Activated CD4-positive, alpha-beta T cell treated with anti-CD3 and anti-CD28 coated beads, Interleukin-2, amount 10 ng/mL, durations not matched to agents 7 days and 5 days (primary cell): ENCODE data around the gene SAMD13. TPM values are rescaled to one million over a fixed set of nuclear protein-coding genes. Genes with fewer than 3 reads are reported as not detected.

ENCODE experiments used
- CTCF ChIA-PET: fragments of 350-600 bp; sonication (Branson Sonifier 250); formaldehyde crosslinking; loops from one replicate; lab custom pipeline; 2021; ENCODE audit warnings: antibody characterized with exemption; lab: Charles Lee
- POLR2A ChIA-PET: fragments of 350-600 bp; sonication (Branson Sonifier 250); formaldehyde crosslinking; loops from one replicate; lab custom pipeline; 2021; ENCODE audit warnings: antibody characterized with exemption; lab: Charles Lee
- DNase-seq: peaks from one replicate; pipeline ENCODE4 v3.0.0-alpha.2; 2020
- H3K27ac Mint-ChIP-seq: one replicate; pipeline ENCODE4 v1.8.0; 2021; ENCODE audit warnings: mild to moderate bottlenecking, moderate library complexity, mixed read lengths
- H3K27me3 Mint-ChIP-seq: one replicate; pipeline ENCODE4 v1.8.0; 2021; ENCODE audit warnings: mixed read lengths
- H3K36me3 Mint-ChIP-seq: one replicate; pipeline ENCODE4 v1.8.0; 2021; ENCODE audit warnings: low read depth, mixed read lengths
- H3K4me1 Mint-ChIP-seq: one replicate; pipeline ENCODE4 v1.8.0; 2021; ENCODE audit warnings: mixed read lengths
- H3K4me3 Mint-ChIP-seq: one replicate; pipeline ENCODE4 v1.8.0; 2021; ENCODE audit warnings: mild to moderate bottlenecking, moderate library complexity, mixed read lengths
- H3K9me3 Mint-ChIP-seq: one replicate; pipeline ENCODE4 v1.8.0; 2021; ENCODE audit warnings: mixed read lengths
- total RNA-seq, 2 experiments: library from RNA; stranded (reverse); gene quantifications; one replicate each; pipeline ENCODE4 v1.2.3, GENCODE V29; 2021

SAMD13 gene
- total RNA-seq, 2 experiments from 2014 or later = 0.15 to 0.23 TPM

DNA sequence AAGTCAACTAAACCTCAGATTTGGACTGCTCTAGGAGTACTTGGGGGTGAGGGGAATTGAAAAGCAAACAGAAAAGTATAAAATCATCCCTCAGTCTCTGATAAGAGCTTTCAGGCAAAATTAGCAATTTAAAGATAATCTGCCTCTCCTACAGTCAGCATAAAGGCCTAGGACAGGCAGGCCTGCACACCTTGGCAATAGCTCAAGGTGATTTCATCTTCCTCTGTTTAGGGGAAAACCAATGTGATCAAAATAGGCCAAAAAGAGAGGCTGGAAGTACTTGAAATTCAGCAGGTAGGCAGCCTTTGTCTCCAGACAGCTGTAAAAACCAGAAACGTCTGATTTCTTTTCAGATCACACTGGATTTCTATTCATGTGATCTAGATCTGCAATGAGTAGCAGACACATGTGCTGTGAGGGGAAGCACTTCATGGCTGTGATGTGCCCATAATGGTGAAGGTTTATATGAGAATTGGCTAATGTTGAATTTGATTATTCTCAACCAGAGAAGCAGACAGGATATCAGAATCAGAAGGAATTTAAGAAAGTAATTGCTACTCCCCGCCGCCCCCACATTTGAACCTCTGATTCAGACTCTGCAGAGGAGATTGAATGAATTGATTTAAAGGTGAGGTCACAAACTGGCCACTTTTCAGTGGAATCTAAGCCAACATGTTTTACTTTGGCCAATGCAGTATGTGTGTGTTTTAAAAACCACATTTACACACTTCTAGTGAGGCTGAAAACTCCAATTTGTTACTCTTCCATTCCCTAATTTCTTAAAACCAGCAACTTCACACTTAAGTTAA, 51.0 kb downstream of the SAMD13 start:
- H3K27me3 Mint-ChIP-seq = no peaks in the 10 kb centered on the region
- DNase-seq = no peak
- H3K9me3 Mint-ChIP-seq = peaks cover 2% of the 10 kb centered on the region
- no peaks in the 10 kb centered on the region for H3K4me1 Mint-ChIP-seq
- no peak overlapping the region for H3K27ac Mint-ChIP-seq
- POLR2A ChIA-PET = no interaction called here
- H3K36me3 Mint-ChIP-seq = no peaks in the 10 kb centered on the region
- CTCF ChIA-PET = interaction anchor here (1.0 kb wide), 1 partner anchor 13 kb away, joined by 3 read pairs; no protein-coding TSS in a partner anchor
- H3K4me3 Mint-ChIP-seq = no peak overlapping the region

DNA sequence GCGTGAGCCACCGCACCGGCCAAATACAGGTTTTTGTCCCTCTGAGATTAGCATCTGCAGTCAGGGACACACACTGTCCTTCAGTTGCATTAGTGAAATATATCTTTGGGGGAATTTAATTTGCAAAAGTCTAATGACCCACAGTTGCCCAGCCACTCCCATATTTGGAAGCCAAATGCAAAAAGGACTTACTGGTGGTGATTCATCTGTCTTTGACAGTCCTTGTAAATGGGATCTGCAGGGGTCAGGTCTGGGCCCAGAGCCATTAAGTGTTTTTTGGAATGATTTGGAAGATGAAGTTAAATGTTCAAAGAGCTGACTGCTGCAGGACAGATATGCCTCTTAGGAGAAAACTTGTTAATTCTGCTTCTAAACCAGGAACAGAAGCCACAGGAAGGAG, 52.2 kb downstream of the SAMD13 start:
- CTCF ChIA-PET = no interaction called here
- Mint-ChIP-seq H3K9me3 (peaks cover 2% of the 10 kb centered on the region), H3K4me1 (no peaks in the 10 kb centered on the region), H3K27me3 (no peaks in the 10 kb centered on the region), H3K36me3 (no peaks in the 10 kb centered on the region), H3K4me3 (no peak overlapping the region), H3K27ac (no peak overlapping the region)
- no peak for DNase-seq
- POLR2A ChIA-PET = no interaction called here

DNA sequence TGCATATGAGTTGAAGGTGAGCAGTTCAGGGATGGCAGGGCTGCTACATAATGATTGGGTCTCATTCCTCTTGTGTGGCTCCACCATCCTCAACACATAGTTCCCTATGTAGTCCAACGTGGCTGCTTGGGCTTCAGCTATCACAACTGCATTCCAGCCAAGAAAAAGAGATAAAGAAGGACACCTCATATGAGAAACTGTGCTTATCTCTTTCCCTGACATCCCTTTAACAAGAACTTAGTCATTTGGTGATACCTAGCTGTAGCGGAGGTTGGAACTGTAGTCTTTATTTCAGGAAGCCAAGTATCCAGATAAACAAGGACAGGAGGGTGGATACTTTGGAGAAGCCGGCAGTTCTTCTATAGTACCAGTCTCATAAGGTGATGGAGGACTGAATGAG, 54.0 kb downstream of the SAMD13 start:
- ChIA-PET CTCF (interaction anchor here (0.9 kb wide), 1 partner anchor 53 kb away, joined by 3 read pairs; no protein-coding TSS in a partner anchor), POLR2A (no interaction called here)
- no peaks in the 10 kb centered on the region for H3K27me3 Mint-ChIP-seq
- H3K4me3 Mint-ChIP-seq = no peak overlapping the region
- DNase-seq = no peak
- peaks cover 2% of the 10 kb centered on the region for H3K9me3 Mint-ChIP-seq
- H3K27ac Mint-ChIP-seq = no peak overlapping the region
- no peaks in the 10 kb centered on the region for H3K36me3 Mint-ChIP-seq
- H3K4me1 Mint-ChIP-seq = no peaks in the 10 kb centered on the region

DNA sequence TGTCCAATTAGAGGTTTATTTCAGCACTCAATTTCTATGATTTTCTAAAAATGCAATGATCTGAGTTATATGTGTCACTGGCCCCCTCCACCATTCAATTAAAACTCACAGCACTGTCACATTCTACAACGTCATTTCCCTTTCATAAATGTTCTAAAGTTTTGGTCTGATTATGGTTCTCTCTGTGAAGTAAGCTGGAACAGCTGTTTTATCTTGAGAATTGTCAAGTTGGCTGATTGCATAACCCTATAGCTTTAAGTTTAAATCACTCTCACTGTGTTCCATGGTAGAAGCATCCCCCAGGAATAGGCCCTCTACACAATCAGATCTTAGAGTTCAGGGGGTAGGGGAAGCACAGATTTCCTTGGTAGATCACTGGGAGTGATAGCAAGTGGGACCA, 55.4 kb downstream of the SAMD13 start:
- CTCF ChIA-PET = interaction anchor here (1.0 kb wide), 1 partner anchor 75 kb away, joined by 3 read pairs; no protein-coding TSS in a partner anchor

DNA sequence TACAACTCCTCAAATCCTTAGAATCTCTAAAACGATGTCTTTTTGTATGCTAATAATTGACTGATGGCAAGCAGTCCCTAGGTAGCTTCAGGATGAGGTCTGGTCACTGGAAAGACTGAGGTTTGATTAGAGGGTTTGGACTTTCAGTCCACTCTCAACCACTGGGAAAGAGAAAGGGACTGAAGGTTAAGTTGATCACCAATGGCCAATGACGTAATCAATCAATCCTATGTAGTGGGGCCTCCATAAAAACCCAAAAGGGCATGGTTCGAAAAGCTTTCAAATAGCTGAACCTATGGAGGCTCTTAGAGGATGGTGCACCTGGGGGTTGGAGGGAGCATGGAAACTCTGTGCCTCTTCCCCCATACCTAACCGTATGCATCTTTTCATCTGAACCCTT, 57.2 kb downstream of the SAMD13 start:
- Mint-ChIP-seq H3K4me1 (peaks cover 5% of the 10 kb centered on the region), H3K4me3 (no peak overlapping the region), H3K27me3 (no peaks in the 10 kb centered on the region), H3K36me3 (no peaks in the 10 kb centered on the region), H3K9me3 (peaks cover 2% of the 10 kb centered on the region), H3K27ac (no peak overlapping the region)
- ChIA-PET CTCF (interaction anchor here (0.6 kb wide), 1 partner anchor 635 kb away, joined by 3 read pairs; no protein-coding TSS in a partner anchor), POLR2A (no interaction called here)
- DNase-seq = no peak

More for the DNA sequence above, 55.4 kb downstream of the SAMD13 start:
- DNase-seq = no peak
- Mint-ChIP-seq H3K36me3 (no peaks in the 10 kb centered on the region), H3K4me1 (no peaks in the 10 kb centered on the region), H3K27me3 (no peaks in the 10 kb centered on the region), H3K4me3 (no peak overlapping the region), H3K9me3 (peaks cover 2% of the 10 kb centered on the region), H3K27ac (no peak overlapping the region)
- POLR2A ChIA-PET = no interaction called here

DNA sequence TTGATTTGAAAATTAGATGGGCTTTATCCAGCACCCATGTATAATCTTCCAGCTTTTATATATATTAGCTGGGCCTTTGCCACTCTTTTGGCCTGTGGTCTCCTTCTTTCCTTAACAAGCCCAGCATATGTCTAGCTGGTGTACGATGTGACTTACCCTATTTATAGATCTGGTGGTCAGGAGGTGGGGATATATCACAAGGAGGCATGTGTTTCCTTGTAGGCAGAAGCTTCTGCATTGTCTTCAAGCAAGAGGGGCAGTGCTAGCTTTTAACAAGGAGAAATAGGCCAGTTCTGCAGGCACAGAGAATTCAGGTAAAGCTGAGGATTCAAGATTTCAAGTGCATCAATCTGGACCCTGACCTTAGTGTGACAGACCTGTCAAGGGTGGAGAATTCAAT, 58.8 kb downstream of the SAMD13 start:
- DNase-seq = no peak
- Mint-ChIP-seq H3K9me3 (peaks cover 2% of the 10 kb centered on the region), H3K4me1 (peaks cover 5% of the 10 kb centered on the region), H3K36me3 (no peaks in the 10 kb centered on the region), H3K27me3 (no peaks in the 10 kb centered on the region), H3K27ac (no peak overlapping the region), H3K4me3 (no peak overlapping the region)
- ChIA-PET CTCF (interaction anchor here (1.0 kb wide), 1 partner anchor 73 kb away, joined by 3 read pairs; no protein-coding TSS in a partner anchor), POLR2A (no interaction called here)

DNA sequence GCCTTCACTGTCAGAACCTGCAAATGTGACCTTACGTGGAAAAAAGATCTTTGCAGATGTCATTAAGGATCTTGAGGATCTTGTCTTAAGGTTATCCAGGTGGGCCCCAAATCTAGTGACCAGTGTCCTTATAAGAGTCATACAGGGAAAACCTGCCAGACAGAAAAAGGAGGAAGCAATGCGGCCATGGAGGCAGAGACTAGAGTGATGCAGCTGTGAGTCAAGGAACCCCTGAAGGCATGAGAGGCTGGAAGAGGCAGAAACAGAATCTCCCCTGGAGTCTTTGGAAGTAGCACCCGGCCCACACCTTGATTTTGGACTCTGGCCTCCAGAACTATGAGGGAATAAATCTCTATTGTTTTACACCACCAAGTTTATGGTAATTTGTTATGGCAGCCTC, 60.3 kb downstream of the SAMD13 start:
- H3K9me3 Mint-ChIP-seq = no peaks in the 10 kb centered on the region
- H3K27ac Mint-ChIP-seq = no peak overlapping the region
- no peak overlapping the region for H3K4me3 Mint-ChIP-seq
- ChIA-PET CTCF (no interaction called here), POLR2A (no interaction called here)
- DNase-seq = no peak
- no peaks in the 10 kb centered on the region for H3K27me3 Mint-ChIP-seq
- no peaks in the 10 kb centered on the region for H3K36me3 Mint-ChIP-seq
- peaks cover 6% of the 10 kb centered on the region for H3K4me1 Mint-ChIP-seq

DNA sequence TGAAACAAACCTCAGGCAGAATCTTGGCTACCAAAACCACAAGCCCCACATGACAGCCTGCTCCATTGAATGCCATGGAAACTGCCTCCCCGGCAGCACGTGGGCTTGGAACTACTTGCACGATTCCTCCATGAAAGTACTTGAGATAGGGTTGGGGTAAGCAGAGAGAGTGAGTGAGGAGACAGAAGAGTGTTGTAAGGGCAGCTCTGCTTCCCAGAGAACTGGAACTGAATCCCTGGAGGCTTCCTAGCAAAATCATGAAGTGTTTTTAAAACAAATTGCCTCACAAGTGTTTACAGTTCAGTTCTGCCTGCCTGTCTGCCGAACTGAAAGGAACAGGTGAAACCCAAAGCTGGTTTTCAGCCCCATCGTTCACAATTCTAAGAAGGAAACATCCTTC, 61.5 kb downstream of the SAMD13 start:
- POLR2A ChIA-PET = no interaction called here
- no peaks in the 10 kb centered on the region for H3K27me3 Mint-ChIP-seq
- H3K36me3 Mint-ChIP-seq = no peaks in the 10 kb centered on the region
- H3K9me3 Mint-ChIP-seq = no peaks in the 10 kb centered on the region
- DNase-seq = no peak
- H3K4me1 Mint-ChIP-seq = peaks cover 6% of the 10 kb centered on the region
- no peak overlapping the region for H3K27ac Mint-ChIP-seq
- CTCF ChIA-PET = interaction anchor here (0.7 kb wide), 1 partner anchor 27 kb away, joined by 3 read pairs; no protein-coding TSS in a partner anchor
- H3K4me3 Mint-ChIP-seq = no peak overlapping the region

DNA sequence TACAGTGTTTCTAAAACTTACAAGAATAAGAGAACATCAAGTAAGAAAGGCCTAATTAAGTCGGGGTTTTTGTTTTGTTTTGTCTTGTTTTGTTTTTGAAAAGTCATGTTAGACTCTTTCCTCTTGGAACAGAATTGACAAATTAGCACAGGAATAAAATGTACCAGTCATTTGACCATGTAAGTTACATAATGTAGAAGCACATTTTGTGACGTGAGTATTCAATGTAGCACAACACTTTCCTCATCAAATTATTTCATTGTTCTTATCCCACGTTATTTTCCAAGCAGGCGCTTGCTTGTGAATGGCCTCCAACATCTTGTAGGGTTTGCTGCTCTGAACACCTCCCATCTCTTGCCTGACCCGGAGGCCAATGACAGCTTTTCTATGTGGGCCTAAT, 62.1 kb downstream of the SAMD13 start:
- no peaks in the 10 kb centered on the region for H3K27me3 Mint-ChIP-seq
- ChIA-PET CTCF (interaction anchor here (0.7 kb wide), 1 partner anchor 27 kb away, joined by 3 read pairs; no protein-coding TSS in a partner anchor), POLR2A (no interaction called here)
- H3K4me3 Mint-ChIP-seq = no peak overlapping the region
- no peaks in the 10 kb centered on the region for H3K36me3 Mint-ChIP-seq
- no peaks in the 10 kb centered on the region for H3K9me3 Mint-ChIP-seq
- DNase-seq = no peak
- no peak overlapping the region for H3K27ac Mint-ChIP-seq
- peaks cover 6% of the 10 kb centered on the region for H3K4me1 Mint-ChIP-seq

DNA sequence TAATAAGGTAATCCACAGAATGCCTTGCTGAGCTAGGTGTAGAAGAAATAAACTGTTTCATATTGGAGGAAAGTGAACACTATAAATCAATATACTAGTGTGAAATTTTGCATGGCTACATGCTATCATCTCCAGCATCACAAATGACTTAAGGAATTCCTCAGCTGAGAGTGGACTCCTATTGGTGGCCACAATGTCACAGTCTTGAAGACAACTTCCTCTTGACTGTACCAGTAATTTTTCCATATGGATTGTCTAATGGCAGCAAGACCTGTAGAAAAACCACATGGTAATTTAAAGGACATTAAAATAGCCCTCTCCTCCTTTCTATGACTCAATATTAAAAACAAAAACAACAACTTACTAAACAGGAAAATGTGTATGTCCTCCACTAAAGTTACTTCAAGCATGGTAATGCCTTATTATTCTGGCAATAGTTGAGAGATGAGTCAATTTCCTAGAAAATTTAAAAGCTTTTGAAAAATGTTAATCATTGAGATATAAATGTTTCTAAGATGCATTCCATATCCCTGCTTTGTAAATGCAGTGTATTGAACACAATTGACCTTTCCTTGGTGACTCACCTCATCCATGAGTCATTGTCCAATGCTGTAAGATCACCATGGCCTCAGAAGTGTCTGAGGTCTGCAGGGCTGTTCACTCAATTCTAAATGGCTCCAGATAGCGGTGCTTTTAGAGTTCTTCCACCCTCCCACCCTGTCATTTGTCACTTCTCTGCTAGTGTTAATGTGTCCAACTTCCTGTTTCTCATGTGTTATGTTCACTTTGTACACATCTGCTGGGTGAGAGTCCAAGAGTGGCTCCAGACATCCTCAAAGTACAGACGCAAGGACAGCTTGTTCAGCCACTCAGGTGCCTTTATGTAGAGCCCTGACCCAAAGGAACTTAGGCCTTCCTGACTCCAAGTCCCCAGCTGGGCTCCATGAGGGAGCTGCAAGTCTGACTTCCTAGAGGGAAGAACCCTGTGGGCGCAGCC, 64.0 kb downstream of the SAMD13 start:
- Mint-ChIP-seq H3K4me1 (peaks cover 6% of the 10 kb centered on the region), H3K27me3 (no peaks in the 10 kb centered on the region), H3K9me3 (no peaks in the 10 kb centered on the region), H3K36me3 (no peaks in the 10 kb centered on the region), H3K27ac (no peak overlapping the region), H3K4me3 (no peak overlapping the region)
- DNase-seq = no peak
- ChIA-PET POLR2A (interaction anchor here (0.6 kb wide), 1 partner anchor 216 kb away, joined by 6 read pairs; no protein-coding TSS in a partner anchor), CTCF (no interaction called here)

DNA sequence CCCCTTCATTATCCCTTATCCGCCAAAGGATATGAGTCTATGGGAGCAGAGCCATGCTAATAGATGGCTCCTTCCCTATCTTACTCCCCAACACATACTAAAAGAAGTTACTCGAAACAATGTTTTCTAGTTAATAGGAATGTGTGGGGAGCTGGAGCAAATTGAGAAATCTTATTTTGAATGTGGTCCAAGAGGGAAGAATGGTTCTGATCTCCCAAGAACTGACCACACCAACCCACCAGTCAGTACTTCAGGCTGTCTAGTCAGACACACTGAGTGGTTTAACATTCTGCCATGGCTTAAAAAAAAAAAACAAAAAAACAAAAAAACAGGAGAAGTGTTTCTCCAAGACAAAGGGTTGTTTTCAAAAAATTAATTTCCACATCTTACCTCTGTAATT, 65.3 kb downstream of the SAMD13 start:
- peaks cover 6% of the 10 kb centered on the region for H3K4me1 Mint-ChIP-seq
- no peak for DNase-seq
- H3K36me3 Mint-ChIP-seq = no peaks in the 10 kb centered on the region
- CTCF ChIA-PET = no interaction called here
- H3K4me3 Mint-ChIP-seq = no peak overlapping the region
- POLR2A ChIA-PET = no interaction called here
- no peaks in the 10 kb centered on the region for H3K27me3 Mint-ChIP-seq
- no peaks in the 10 kb centered on the region for H3K9me3 Mint-ChIP-seq
- H3K27ac Mint-ChIP-seq = no peak overlapping the region

DNA sequence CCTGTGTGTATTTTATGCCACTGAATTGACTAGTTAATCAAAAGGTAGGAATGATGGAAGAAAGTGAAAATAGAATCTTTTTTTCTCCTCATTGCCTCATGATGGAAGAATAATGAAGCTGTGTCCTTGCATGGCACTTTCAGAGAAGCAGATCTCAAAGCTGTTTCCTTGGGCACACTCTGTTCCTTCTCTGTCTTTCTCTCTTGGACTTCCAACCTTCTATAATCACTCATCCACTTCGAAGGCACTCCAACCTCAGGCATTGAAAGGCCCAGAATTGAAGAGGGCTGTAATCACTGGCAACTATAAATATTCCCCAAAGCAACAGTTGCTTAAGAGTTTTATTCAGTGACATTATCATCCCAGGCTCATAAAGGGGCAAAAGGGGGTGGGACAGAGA, 65.7 kb downstream of the SAMD13 start:
- ChIA-PET POLR2A (no interaction called here), CTCF (no interaction called here)
- H3K27me3 Mint-ChIP-seq = no peaks in the 10 kb centered on the region
- H3K9me3 Mint-ChIP-seq = no peaks in the 10 kb centered on the region
- H3K36me3 Mint-ChIP-seq = no peaks in the 10 kb centered on the region
- peaks cover 6% of the 10 kb centered on the region for H3K4me1 Mint-ChIP-seq
- DNase-seq = no peak
- no peak overlapping the region for H3K27ac Mint-ChIP-seq
- no peak overlapping the region for H3K4me3 Mint-ChIP-seq
